HG03025 (cell line): Measurements from ENCODE around the gene ARPC1A.
A peak's percentile ranks its signal among the peaks of the same experiment; 100 is the strongest.
"Not testable (repeated sequence)": the region's sequence is repeated elsewhere in the genome, so short reads cannot be mapped to it uniquely, and the experiment has no call there.

Experiments used
- ATAC-seq: cut with Tn5 transposase; IDR thresholded peaks from one replicate; pipeline ENCODE4 v1.9.1; 2021; ENCODE audit warnings: mild to moderate bottlenecking, moderate library complexity; ENCODE audit not compliant: unreplicated experiment, low FRiP score

Gene ARPC1A

GRCh38 chr7:99325592-99326407, at the start of gene ARPC1A:
Gene ARPC1A, plus strand, starts transcription at chr7:99325898. Its CDS starts 7,456 bp downstream, at chr7:99333354.
- ATAC-seq, result peak; percentile 74

- ATAC-seq, result no peak
Measured at GRCh38 chr7:99278180-99278579, 47.5 kb upstream of the ARPC1A start.

DNA sequence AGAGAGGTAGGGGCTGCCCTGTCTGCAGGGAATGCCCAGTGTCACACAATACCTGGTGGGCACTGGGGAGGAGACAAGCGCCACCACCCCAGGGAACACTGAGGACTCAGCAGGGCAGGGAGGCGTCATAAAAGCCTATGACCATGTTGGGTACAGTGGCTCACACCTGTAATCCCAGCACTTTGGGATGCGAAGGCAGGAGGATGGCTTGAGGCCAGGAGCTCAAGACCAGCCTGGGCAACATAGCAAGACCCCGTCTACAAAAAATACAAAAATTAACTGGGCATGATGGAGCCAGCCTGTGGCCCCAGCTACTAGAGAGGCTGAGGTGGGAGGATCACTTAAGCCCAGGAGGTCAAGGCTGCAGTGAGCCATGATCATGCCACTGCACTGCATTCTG, 41.5 kb upstream of the ARPC1A start:
- not testable (repeated sequence) for ATAC-seq

- ATAC-seq, result no peak
Measured at GRCh38 chr7:99287779-99288534, 37.7 kb upstream of the ARPC1A start.

- no peak for ATAC-seq
Measured at GRCh38 chr7:99289185-99289584, 36.5 kb upstream of the ARPC1A start.

DNA sequence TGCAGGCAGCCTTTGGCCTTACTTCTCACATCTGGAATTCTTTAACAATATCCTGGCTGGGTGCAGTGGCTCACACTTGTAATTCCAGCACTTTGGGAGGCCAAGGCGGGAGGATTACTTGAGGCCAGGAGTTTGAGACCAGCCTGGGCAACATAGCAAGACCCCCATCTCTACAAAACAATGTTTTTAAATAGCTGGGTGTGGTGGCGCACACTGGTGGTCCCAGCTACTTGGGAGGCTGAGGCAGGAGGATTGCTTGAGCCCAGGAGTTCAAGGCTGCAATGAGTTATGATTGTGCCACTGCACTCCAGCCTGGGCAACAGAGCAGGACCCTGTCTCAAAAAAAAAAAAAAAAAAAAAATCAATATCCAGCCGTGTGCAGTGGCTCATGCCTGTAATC, 35.5 kb upstream of the ARPC1A start:
- ATAC-seq, result not testable (repeated sequence)

GRCh38 chr7:99290980-99291607, 34.6 kb upstream of the ARPC1A start:
- no peak for ATAC-seq

DNA sequence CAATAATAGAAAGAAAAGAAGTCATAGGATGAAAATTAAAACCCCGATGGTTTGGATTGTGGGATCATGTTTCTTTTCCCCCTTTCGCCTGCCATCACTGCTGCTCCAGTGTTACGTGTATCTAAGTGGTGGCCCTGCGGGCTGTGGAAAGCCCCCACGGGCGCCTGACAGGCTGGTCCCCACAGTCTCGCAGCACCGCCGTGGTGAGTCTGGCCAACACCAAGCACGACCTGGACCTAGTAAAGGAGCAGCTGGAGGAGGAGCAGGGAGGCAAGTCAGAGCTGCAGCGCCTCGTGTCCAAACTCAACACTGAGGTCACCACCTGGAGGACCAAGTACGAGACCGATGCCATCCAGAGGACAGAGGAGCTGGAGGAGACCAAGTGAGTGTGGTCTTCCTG, 33.6 kb upstream of the ARPC1A start:
- no peak for ATAC-seq

GRCh38 chr7:99293167-99293566, 32.5 kb upstream of the ARPC1A start:
- ATAC-seq, result no peak

DNA sequence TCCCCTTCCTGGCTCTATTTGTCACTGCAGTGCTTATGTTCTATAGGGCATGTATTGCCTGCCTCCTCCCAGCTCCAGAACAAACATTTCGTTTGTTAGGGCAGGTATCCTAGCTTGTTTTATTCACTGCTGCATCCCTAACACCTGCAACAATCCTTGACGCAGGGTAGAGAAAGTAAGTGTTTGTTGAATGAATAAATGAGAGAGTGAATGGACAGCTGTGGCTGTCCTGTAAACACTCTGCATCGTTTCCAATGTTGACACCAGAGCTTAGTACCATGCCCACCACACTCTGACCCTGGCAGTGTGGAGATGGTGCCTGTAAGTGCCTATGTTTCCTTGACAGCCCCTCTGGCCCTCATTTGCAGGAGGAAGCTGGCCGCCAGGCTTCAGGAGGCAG, 32.0 kb upstream of the ARPC1A start:
- no peak for ATAC-seq

DNA sequence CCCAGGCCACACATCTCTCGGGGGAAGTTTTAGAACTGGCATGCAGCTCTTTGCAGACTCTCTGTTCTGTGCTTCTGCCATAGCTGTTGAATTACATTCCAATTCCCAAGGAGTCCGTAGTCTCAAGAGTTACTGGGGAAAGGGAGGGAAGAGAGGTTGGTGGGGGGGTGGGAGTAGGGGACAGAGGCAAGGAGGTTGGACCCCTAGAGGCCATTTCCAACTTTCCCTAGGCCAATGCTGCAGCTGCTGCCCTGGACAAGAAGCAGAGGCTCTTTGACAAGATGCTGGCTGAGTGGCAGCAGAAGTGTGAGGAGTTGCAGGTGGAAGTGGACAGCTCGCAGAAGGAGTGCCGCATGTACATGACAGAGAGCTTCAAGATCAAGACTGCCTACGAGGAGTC, 29.2 kb upstream of the ARPC1A start:
- no peak for ATAC-seq

DNA sequence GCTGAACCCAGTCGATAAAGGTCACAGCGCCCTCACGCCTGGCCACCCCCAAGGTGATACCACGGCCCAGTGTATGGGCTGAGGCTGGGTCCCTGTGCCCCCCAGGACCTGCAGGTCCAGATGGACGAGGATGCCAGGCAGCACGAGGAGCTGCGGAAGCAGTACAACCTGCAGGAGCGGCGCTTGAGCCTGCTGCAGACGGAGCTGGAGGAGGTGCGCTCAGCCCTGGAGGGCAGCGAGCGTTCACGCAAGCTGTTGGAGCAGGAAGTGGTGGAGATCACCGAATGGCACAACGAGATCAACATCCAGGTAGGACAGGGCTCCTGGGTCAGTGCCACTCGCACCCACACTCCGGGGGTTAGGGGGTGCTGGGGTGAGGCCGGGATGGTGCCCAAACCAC, 24.2 kb upstream of the ARPC1A start:
- ATAC-seq, result no peak

DNA sequence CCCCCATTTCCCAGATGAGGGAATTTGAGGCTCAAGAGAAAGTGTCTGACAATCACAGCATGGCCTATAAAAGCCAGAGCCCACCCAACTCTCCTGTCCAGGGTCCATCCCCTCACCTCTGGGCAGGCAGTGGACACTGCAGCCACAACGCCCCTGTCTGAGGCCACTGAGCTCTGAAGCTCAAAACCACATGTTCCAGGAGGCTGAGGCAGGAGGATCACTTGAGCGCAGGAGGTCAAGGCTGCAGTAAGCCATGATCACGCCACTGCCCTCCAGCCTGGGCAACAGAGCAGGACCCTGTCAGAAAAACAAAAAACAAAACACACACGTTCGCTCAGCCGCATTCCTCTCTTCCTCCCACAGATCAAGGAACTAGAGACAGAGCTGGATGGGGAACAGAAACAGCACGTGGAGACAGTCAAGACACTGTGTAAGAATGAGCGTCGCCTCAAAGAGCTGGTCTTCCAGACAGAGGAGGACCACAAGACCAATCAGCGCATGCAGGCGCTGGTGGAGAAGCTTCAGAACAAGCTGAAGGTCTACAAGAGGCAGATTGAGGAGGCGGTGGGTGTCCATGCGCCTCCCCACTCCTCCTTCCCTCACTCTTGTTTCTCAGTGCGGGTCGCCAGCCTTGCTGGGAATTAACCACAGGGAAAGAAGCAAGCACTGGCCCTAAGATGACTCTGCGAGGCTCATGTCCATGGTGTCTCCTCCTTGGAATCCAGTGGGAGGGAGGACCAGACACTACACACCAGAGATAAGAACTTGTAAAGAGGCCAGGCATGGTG, 20.0 kb upstream of the ARPC1A start:
- no peak for ATAC-seq

- ATAC-seq, result no peak
Measured at GRCh38 chr7:99308461-99309074, 17.1 kb upstream of the ARPC1A start.

- ATAC-seq, result no peak
Measured at GRCh38 chr7:99309111-99309510, 16.6 kb upstream of the ARPC1A start.

DNA sequence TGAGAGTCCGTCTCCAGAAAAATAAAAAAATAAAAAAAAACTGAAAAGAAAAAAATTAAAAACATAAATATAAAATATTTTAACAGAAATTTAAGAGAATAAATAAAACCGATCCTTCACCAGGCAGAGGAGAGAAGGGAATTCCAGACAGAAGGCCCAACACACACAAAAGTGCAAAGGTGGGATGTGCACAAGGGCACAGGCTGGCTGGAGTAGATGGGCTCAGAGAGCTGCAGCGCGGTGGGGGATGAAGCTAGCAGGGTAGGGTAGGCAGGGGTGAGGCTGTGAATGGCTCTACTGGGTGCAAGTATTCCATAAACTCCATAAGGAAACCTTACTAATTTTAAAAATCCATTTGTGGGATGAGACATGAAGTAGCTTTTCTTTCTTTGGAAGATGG, 15.7 kb upstream of the ARPC1A start:
- ATAC-seq, result no peak

- ATAC-seq, result no peak
Measured at GRCh38 chr7:99311702-99312101, 14.0 kb upstream of the ARPC1A start.

DNA sequence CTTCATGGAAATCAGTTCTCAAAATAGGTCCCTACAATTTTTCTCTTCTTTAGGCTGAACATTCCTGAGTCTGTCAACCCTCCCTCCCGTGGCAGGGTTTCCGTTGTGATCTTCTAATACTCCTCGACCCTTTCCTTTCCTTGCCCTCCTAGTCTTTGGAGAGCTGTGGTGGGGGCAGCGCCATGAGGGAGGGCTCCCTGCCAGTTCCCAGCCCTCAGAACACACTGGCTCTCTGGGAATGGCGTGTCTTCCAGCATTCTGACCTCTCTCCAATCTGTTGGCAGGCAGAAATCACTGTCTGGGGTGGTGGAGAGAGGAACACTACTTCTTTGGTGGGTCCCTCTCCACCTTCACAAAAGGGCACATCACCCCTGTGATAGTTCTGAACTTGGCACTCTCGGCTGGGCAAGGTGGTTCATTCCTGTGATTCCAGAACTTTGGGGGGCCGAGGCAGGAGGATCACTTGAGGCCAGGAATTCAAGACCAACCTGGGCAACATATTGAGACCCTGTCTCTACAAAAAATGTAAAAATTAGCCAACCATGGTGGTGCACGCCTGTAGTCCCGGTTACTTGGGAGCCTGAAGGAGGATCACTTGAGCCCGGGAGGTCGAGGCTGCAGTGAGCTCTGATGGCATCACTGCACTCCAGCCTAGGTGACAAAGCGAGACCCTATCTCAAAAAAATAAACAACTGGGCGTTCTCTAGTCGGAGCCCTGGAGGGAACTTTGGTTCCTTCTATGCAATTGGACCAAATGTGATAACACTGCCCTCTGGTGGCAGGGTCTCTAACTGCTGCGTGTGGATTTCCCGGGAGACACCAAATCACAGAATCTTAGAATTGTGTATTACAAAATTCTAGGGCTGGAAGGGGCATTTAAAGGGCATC, 13.1 kb upstream of the ARPC1A start:
- no peak for ATAC-seq

DNA sequence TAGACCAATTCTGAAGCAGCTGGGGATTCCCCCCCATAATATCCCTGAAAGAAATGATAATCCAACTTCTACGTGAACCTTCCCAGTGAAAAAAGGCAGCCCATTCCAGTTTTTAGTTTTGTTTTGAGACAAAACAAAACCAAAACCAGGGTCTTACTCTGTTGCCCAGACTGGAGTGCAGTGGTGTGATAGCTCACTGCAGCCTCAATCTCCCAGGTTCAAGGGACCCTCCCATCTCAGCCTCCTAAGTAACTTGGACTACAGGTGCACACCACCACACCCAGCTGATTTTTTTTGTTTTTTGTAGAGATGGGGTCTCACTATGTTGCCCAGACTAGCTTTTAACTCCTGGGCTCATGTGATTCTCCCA, 12.5 kb upstream of the ARPC1A start:
- no peak for ATAC-seq
